Keratinocyte (primary cell): ENCODE measurements around the gene ANKRD27. TPM values are rescaled to one million over a fixed set of nuclear protein-coding genes. Genes with fewer than 3 reads are reported as not detected.
"Not testable (repeated sequence)": the region's sequence is repeated elsewhere in the genome, so short reads cannot be mapped to it uniquely, and the experiment has no call there.

Source experiments
- DNase-seq: peaks from one replicate; pipeline ENCODE4 v3.0.0-alpha.2; 2011; ENCODE audit warnings: low read depth, missing footprints, low spot score
- FAIRE-seq: peaks from 2 replicates; lab custom pipeline; 2011; peaks lifted over from hg19 to GRCh38; lab: Jason Lieb, UNC
- H2AFZ ChIP-seq: 2 replicates; pipeline ENCODE4 v1.6.0; 2012; ENCODE audit warnings: low read length, control low read depth, inconsistent platforms; ENCODE audit not compliant: control insufficient read depth
- H3K27ac ChIP-seq: 2 replicates; pipeline ENCODE4 v1.5.1; 2011; ENCODE audit warnings: low read length; ENCODE audit not compliant: control insufficient read depth, insufficient read depth
- H3K27me3 ChIP-seq: 3 replicates; pipeline ENCODE4 v1.6.0; 2011; ENCODE audit warnings: low read length; ENCODE audit not compliant: control insufficient read depth, insufficient read depth; ENCODE audit errors: extremely low read depth
- H3K36me3 ChIP-seq, 2 experiments: 2 replicates in 1 of 2; 3 replicates in 1 of 2; pipeline ENCODE4 v1.5.1; 2011; ENCODE audit warnings: low read length in 2 of 2, mild to moderate bottlenecking in 1 of 2; ENCODE audit not compliant: control insufficient read depth in 2 of 2, insufficient read depth in 2 of 2; ENCODE audit errors: extremely low read depth in 1 of 2
- H3K4me1 ChIP-seq: 3 replicates; pipeline ENCODE4 v1.5.1; 2011; ENCODE audit warnings: low read length; ENCODE audit not compliant: control insufficient read depth, insufficient read depth; ENCODE audit errors: extremely low read depth
- H3K4me2 ChIP-seq: 3 replicates; pipeline ENCODE4 v1.6.0; 2011; ENCODE audit warnings: low read depth, low read length; ENCODE audit not compliant: control insufficient read depth, insufficient read depth; ENCODE audit errors: extremely low read depth
- H3K4me3 ChIP-seq, 3 experiments: fragments of 200-600 bp in 1 of 3; sonication (generic) in 1 of 3; 2 replicates in 2 of 3; 3 replicates in 1 of 3; pipeline ENCODE4 v1.5.1; 2011 to 2016; ENCODE audit warnings: low read length in 3 of 3, mild to moderate bottlenecking in 3 of 3, control low read depth in 2 of 3, inconsistent platforms in 1 of 3, low read depth in 1 of 3, mixed read lengths in 1 of 3, mixed run types in 1 of 3, moderate library complexity in 1 of 3; ENCODE audit not compliant: control insufficient read depth in 2 of 3, insufficient read depth in 2 of 3; ENCODE audit errors: extremely low read depth in 1 of 3
- H3K79me2 ChIP-seq: 2 replicates; pipeline ENCODE4 v1.6.0; 2012; ENCODE audit warnings: low read length; ENCODE audit not compliant: control insufficient read depth, insufficient read depth
- H3K9ac ChIP-seq: 3 replicates; pipeline ENCODE4 v1.6.0; 2011; ENCODE audit warnings: low read length; ENCODE audit not compliant: control insufficient read depth, insufficient read depth; ENCODE audit errors: extremely low read depth
- H3K9me1 ChIP-seq: 3 replicates; pipeline ENCODE4 v1.6.0; 2011; ENCODE audit warnings: low read length; ENCODE audit not compliant: control insufficient read depth, insufficient read depth; ENCODE audit errors: extremely low read depth
- H3K9me3 ChIP-seq: 2 replicates; pipeline ENCODE4 v1.5.1; 2012; ENCODE audit warnings: low read depth, low read length; ENCODE audit not compliant: control insufficient read depth
- H4K20me1 ChIP-seq: 3 replicates; pipeline ENCODE4 v1.6.0; 2011; ENCODE audit warnings: low read length; ENCODE audit not compliant: control insufficient read depth, insufficient read depth; ENCODE audit errors: extremely low read depth
- CTCF ChIP-seq, 3 experiments: IDR thresholded peaks in 1 of 3; conservative IDR thresholded peaks in 1 of 3; optimal IDR thresholded peaks in 1 of 3; 2 replicates in 2 of 3; 3 replicates in 1 of 3; pipeline versions ENCODE3 to v1.5.1; 2011; ENCODE audit warnings: low read length in 3 of 3, mild to moderate bottlenecking in 3 of 3, moderate library complexity in 2 of 3, control low read depth in 1 of 3, inconsistent platforms in 1 of 3; ENCODE audit not compliant: insufficient read depth in 2 of 3; ENCODE audit errors: extremely low read depth in 1 of 3
- EZH2 ChIP-seq: IDR thresholded peaks from one replicate; pipeline ENCODE4 v1.6.1; 2012; ENCODE audit warnings: inconsistent platforms, mild to moderate bottlenecking, low read length, moderate library complexity
- dilution Hi-C: fragments of 300-500 bp; cut with MboI; formaldehyde crosslinking; loops from one replicate; pipeline ENCODE4 v1.7.0; 2020; ENCODE audit warnings: low sequenced_read_pairs; ENCODE audit not compliant: extremely low pct_ligation_motif_present
- polyA plus RNA-seq, 5 experiments: library from polyadenylated mRNA; depleted of rRNA in 3 of 5; stranded (reverse) in 3 of 5; stranded (forward) in 1 of 5; unstranded in 1 of 5; fragments of >200 nt; gene quantifications; 1 replicate in 1 of 5; 2 replicates in 3 of 5; 3 replicates in 1 of 5; pipeline versions ENCODE4 v1.2.1 to v1.2.3, GENCODE V29; 2011 to 2012; ENCODE audit warnings: missing spikeins in 2 of 5, low read depth in 1 of 5, low replicate concordance in 1 of 5

ANKRD27 gene
- polyA plus RNA-seq, 1 donor (not counting 4 experiments of a cell fraction or from before 2014, with no cell fraction given), result 34.5 TPM

- FAIRE-seq, H3K9me1 ChIP-seq, H3K9me3 ChIP-seq, H3K4me2 ChIP-seq, H3K36me3 ChIP-seq, H3K79me2 ChIP-seq, H4K20me1 ChIP-seq, H3K4me1 ChIP-seq, H2AFZ ChIP-seq, H3K27ac ChIP-seq, dilution Hi-C loops, H3K27me3 ChIP-seq, H3K4me3 ChIP-seq, DNase-seq, H3K9ac ChIP-seq: not testable (repeated sequence)
These were observed 103.4 kb downstream of the ANKRD27 start for GRCh38 chr19:32571471-32572075.

GRCh38 chr19:32570081-32570785, 104.7 kb downstream of the ANKRD27 start:
- no peak overlapping the region for H2AFZ ChIP-seq
- no peak for FAIRE-seq
- H3K27me3 ChIP-seq, result no peaks in the 10 kb centered on the region
- dilution Hi-C loops, result no loop called here
- no peak for DNase-seq
- H3K79me2 ChIP-seq, result no peaks in the 10 kb centered on the region
- no peak overlapping the region for H3K4me3 ChIP-seq
- no peak overlapping the region for H3K9ac ChIP-seq
- H4K20me1 ChIP-seq, result no peaks in the 10 kb centered on the region
- H3K36me3 ChIP-seq, result no peaks in the 10 kb centered on the region
- H3K27ac ChIP-seq, result no peak overlapping the region
- H3K4me2 ChIP-seq, result no peak overlapping the region
- H3K9me1 ChIP-seq, result no peaks in the 10 kb centered on the region
- H3K4me1 ChIP-seq, result no peaks in the 10 kb centered on the region
- H3K9me3 ChIP-seq, result no peaks in the 10 kb centered on the region
- TF ChIP-seq EZH2 (no peak), CTCF (optimal IDR thresholded peaks at IDR 0.05 in 1 of 3, IDR thresholded peaks at IDR 0.05 in 1 of 3, conservative IDR thresholded peaks at IDR 0.05 in 1 of 3; ENCODE audit: extremely low read depth in 1 of 3, insufficient read depth in 2 of 3, low read length in 3 of 3) (peak; percentile 58 to 65 (median 59))
